ENCODE data around the gene TYW1. TPM values are rescaled to one million over a fixed set of nuclear protein-coding genes. Genes with fewer than 3 reads are reported as not detected.
"Not testable (repeated sequence)": the region's sequence is repeated elsewhere in the genome, so short reads cannot be mapped to it uniquely, and the experiment has no call there.

TYW1 gene, protein sequence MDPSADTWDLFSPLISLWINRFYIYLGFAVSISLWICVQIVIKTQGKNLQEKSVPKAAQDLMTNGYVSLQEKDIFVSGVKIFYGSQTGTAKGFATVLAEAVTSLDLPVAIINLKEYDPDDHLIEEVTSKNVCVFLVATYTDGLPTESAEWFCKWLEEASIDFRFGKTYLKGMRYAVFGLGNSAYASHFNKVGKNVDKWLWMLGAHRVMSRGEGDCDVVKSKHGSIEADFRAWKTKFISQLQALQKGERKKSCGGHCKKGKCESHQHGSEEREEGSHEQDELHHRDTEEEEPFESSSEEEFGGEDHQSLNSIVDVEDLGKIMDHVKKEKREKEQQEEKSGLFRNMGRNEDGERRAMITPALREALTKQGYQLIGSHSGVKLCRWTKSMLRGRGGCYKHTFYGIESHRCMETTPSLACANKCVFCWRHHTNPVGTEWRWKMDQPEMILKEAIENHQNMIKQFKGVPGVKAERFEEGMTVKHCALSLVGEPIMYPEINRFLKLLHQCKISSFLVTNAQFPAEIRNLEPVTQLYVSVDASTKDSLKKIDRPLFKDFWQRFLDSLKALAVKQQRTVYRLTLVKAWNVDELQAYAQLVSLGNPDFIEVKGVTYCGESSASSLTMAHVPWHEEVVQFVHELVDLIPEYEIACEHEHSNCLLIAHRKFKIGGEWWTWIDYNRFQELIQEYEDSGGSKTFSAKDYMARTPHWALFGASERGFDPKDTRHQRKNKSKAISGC
- 1 to 10 TPM; 4.0 to 8.6 (median 7.3) TPM for total RNA-seq
- polyA plus RNA-seq: 1 to 10 TPM; 4.8 to 9.2 TPM

DNA sequence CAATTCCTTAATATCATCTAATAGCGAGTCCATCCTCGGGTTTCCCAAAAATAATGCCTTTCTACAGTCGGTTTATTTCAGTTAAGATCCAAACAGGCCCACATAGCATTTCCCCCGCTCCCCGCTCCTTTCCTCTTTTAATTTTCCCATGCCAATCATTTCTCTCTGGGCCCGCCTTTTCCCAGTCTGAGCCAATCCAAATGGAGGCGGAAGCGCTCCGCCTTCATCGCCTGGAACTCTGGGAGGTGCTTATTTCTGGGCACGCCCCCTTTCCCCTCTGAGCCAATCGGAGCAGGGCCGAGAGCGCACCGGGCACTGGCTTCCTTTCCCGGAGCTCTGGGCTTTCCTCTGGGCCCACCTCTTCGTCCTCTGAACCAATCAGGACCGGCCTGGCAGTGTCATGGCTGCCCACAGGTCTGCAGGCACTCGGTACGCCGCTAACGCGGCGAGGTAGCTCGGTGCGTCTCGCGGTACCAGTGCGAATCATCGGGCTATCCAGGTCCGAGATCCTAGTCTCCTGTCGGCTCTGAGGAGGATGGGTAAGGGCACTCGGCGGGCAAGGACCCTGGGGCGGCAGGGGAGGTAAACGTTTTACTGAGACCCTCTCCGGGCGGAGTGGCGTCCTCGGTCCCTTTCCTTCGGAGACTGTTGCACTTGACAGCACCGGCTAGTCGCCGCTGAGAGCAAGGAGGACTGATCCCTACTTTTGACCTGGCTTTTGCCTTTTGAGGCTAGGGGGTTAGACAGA is at the start of gene TYW1:
TYW1 (plus strand) TSS at position 390 of the 748 bp plus-strand sequence; CDS start at position 536, 146 bp downstream.
- ATAC-seq (peak; percentile 81 to 89 (median 84)), FAIRE-seq (peak; percentile 96), DNase-seq (peak; percentile 94 to 100 (median 98))
- Histone ChIP-seq H3K4me1 (peaks cover 0 to 18% (median 6%) of the 10 kb centered on the region in 3 donors), H3K36me3 (peaks cover 0 to 17% (median 8%) of the 10 kb centered on the region in 3 donors), H3K4me3 (peak within 1 kb of the TSS; percentile 64 to 72 (median 66)), H3K27ac (peak within 1 kb of the TSS; percentile 18 to 97 (median 96))
- intact Hi-C loops (cut with DNase I); H3K9me3 ChIP-seq; H3K27me3 ChIP-seq: not testable (repeated sequence)
- WGBS, 2 donors: 0% methylated on average over 34 to 44 of the region's 44 CpGs

DNA sequence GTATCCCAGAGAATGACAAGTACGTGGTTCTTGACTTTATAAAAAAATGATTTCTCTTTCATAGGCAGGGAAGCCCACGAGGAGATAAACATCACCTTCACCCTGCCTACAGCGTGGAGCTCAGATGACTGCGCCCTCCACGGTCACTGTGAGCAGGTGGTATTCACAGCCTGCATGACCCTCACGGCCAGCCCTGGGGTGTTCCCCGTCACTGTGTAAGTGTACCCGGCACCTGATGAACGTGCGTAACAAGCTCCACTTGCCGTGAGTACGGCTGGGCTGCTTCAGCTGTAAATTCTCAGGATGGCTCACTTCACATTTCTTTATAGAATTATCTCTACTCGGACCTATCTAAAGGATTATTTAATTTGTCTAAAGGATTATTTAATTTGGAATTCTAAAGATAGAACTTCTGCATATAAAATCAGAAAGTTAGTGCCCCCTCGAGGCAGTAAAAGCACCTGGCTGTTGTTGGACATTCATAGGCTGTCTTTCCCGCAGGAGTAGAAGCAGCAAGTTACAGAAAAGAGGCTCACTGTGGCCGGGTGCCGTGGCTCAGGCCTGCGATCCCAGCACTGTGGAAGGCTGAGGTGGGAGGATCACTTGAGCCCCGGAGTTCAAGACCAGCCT is 48.0 kb upstream of the TYW1 start:
- no peaks in the 10 kb centered on the region for H3K4me1 ChIP-seq
- DNase-seq: no peak
- TF ChIP-seq, protein P1, sequence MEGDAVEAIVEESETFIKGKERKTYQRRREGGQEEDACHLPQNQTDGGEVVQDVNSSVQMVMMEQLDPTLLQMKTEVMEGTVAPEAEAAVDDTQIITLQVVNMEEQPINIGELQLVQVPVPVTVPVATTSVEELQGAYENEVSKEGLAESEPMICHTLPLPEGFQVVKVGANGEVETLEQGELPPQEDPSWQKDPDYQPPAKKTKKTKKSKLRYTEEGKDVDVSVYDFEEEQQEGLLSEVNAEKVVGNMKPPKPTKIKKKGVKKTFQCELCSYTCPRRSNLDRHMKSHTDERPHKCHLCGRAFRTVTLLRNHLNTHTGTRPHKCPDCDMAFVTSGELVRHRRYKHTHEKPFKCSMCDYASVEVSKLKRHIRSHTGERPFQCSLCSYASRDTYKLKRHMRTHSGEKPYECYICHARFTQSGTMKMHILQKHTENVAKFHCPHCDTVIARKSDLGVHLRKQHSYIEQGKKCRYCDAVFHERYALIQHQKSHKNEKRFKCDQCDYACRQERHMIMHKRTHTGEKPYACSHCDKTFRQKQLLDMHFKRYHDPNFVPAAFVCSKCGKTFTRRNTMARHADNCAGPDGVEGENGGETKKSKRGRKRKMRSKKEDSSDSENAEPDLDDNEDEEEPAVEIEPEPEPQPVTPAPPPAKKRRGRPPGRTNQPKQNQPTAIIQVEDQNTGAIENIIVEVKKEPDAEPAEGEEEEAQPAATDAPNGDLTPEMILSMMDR (IDR thresholded peaks at IDR 0.05): no peak
- H3K27ac ChIP-seq: no peak overlapping the region
- FAIRE-seq: no peak
- peaks cover 9 to 73% (median 42%) of the 10 kb centered on the region in 3 donors for H3K36me3 ChIP-seq
- H3K9me3 ChIP-seq: no peaks in the 10 kb centered on the region
- no peak for ATAC-seq
- H3K27me3 ChIP-seq: no peaks in the 10 kb centered on the region
- H3K4me3 ChIP-seq: no peak overlapping the region
- intact Hi-C loops (cut with DNase I): no loop called here
- 89 to 93% methylated on average over 19 of the region's 19 CpGs for WGBS, 2 donors

DNA sequence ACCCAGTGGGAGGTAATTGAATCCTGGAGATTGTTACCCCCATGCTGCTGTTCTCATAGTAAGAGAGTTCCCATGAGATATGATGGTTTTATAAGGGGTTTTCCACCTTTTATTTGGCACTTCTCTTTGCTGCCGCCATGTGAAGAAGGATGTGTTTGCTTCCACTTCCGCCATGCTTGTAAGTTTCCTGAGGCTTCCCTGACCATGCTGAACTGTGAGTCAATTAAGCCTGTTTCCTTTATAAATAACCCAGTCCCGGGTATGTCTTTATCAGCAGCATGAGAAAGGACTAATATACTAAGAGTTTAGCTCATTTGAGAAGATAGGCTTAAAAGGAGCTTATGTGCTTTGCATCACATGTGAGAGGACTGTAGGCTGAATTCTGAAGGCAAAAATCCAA is 46.3 kb upstream of the TYW1 start:
- no peaks in the 10 kb centered on the region for H3K27me3 ChIP-seq
- H3K4me1 ChIP-seq: no peaks in the 10 kb centered on the region
- H3K27ac ChIP-seq: no peak overlapping the region
- WGBS, 2 donors: 70 to 78% methylated on average over 3 of the region's 3 CpGs
- DNase-seq (no peak), FAIRE-seq (no peak), ATAC-seq (no peak)
- TF ChIP-seq, protein P1 (IDR thresholded peaks at IDR 0.05): no peak
- H3K4me3 ChIP-seq: no peak overlapping the region
- peaks cover 9 to 67% (median 33%) of the 10 kb centered on the region in 3 donors for H3K36me3 ChIP-seq
- H3K9me3 ChIP-seq: no peaks in the 10 kb centered on the region
- intact Hi-C loops (cut with DNase I): no loop called here

DNA sequence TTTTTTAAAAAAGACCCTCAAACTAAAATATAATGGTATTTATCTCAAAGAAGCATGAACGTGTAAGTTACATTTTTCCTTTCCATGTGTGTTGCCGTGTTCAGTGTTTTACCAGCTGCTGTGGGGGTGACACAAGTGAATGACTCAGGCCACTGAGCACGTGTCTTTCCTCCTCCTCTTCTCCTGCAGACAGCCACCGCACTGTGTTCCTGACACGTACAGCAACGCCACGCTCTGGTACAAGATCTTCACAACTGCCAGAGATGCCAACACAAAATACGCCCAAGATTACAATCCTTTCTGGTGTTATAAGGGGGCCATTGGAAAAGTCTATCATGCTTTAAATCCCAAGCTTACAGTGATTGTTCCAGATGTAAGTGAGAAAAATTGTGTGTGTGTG is 45.9 kb upstream of the TYW1 start:
- no peaks in the 10 kb centered on the region for H3K4me1 ChIP-seq
- ATAC-seq: no peak
- FAIRE-seq: no peak
- no peaks in the 10 kb centered on the region for H3K9me3 ChIP-seq
- TF ChIP-seq, protein P1 (IDR thresholded peaks at IDR 0.05): no peak
- no peak overlapping the region for H3K27ac ChIP-seq
- WGBS, 2 donors: 90 to 94% methylated on average over 8 of the region's 8 CpGs
- intact Hi-C loops (cut with DNase I): no loop called here
- no peaks in the 10 kb centered on the region for H3K27me3 ChIP-seq
- H3K36me3 ChIP-seq: peaks cover 9 to 67% (median 29%) of the 10 kb centered on the region in 3 donors
- no peak for DNase-seq
- H3K4me3 ChIP-seq: no peak overlapping the region
